ENCODE results near the gene ALS2.

GRCh38 chr2:201816657-201817575 lies 36.2 kb upstream of the ALS2 start:
- TF ChIP-seq CTCF (IDR thresholded peaks at IDR 0.05; ENCODE audit: poor library complexity) (no peak), EZH2 (IDR thresholded peaks at IDR 0.05; ENCODE audit: borderline replicate concordance) (no peak)
